Esophagus muscularis mucosa (tissue), 4 donors: ENCODE results near the gene PTPRN2. TPM values are rescaled to one million over a fixed set of nuclear protein-coding genes. Genes with fewer than 3 reads are reported as not detected.

Source experiments
- DNase-seq: peaks from one replicate; pipeline ENCODE4 v3.0.0-alpha.2; 2017; ENCODE audit errors: extremely low spot score
- H3K27ac ChIP-seq, 4 donors: fragments of 200-600 bp; sonication (generic); replicated peaks in 1 of 4; 1 replicate in 3 of 4; 2 replicates in 1 of 4; pipeline ENCODE4 v1.5.1; 2016 to 2019; ENCODE audit warnings: mild to moderate bottlenecking in 1 of 4
- H3K27me3 ChIP-seq, 4 donors: fragments of 200-600 bp; sonication (generic); one replicate each; pipeline versions ENCODE4 v1.5.1 to v1.6.0; 2016 to 2019
- H3K36me3 ChIP-seq, 4 donors: fragments of 200-600 bp; sonication (generic); one replicate each; pipeline ENCODE4 v1.5.1; 2016 to 2019
- H3K4me1 ChIP-seq, 4 donors: fragments of 200-600 bp; sonication (generic); one replicate each; pipeline ENCODE4 v1.5.1; 2016 to 2019
- H3K4me3 ChIP-seq, 4 donors: fragments of 200-600 bp; sonication (generic); 1 replicate in 2 of 4; 2 replicates in 2 of 4; pipeline ENCODE4 v1.5.1; 2016 to 2019; ENCODE audit warnings: mild to moderate bottlenecking in 4 of 4, moderate library complexity in 1 of 4
- H3K9me3 ChIP-seq, 4 donors: fragments of 200-600 bp; sonication (generic); 1 replicate in 3 of 4; 2 replicates in 1 of 4; pipeline ENCODE4 v1.5.1; 2016 to 2019
- EP300 ChIP-seq: sonication (generic); formaldehyde crosslinking; IDR thresholded peaks from one replicate; pipeline ENCODE4 v1.6.1; 2017; ENCODE audit warnings: antibody characterized with exemption
- POLR2A ChIP-seq: fragments of 450-650 bp; IDR thresholded peaks from one replicate; pipeline ENCODE4 v1.6.1; 2017; ENCODE audit warnings: antibody characterized with exemption, moderate library complexity, mild to moderate bottlenecking, low read depth
- POLR2AphosphoS5 ChIP-seq, 2 donors: sonication (generic); formaldehyde crosslinking; IDR thresholded peaks; one replicate each; pipeline ENCODE4 v1.6.1; 2017; ENCODE audit warnings: antibody characterized with exemption in 2 of 2
- WGBS: methylation state at CpG from one replicate; pipeline ENCODE4 v1.1.5; 2018; 5-methylcytosine and 5-hydroxymethylcytosine counted together
- intact Hi-C: fragments of 100-400 bp; cut with DNase I; formaldehyde crosslinking; loops from one replicate; pipeline ENCODE4 v1.15.1; 2023
- total RNA-seq, 4 donors: library from RNA; depleted of rRNA; stranded (reverse); fragments of >200 nt; gene quantifications; one replicate each; pipeline versions ENCODE4 v1.1.0 to v1.2.1, GENCODE V29; 2016
- TF ChIP-seq, protein P1 (sequence below), 3 experiments: fragments of 200-600 bp in 2 of 3; fragments of 450-650 bp in 1 of 3; sonication (generic) in 2 of 3; IDR thresholded peaks; one replicate each; pipeline ENCODE4 v1.5.1; 2017 to 2019; ENCODE audit warnings: antibody characterized with exemption in 3 of 3, mild to moderate bottlenecking in 2 of 3, moderate library complexity in 1 of 3

Gene PTPRN2
- total RNA-seq, 4 donors from 2014 or later, result 2.1 to 3.1 (median 3.1) TPM

DNA sequence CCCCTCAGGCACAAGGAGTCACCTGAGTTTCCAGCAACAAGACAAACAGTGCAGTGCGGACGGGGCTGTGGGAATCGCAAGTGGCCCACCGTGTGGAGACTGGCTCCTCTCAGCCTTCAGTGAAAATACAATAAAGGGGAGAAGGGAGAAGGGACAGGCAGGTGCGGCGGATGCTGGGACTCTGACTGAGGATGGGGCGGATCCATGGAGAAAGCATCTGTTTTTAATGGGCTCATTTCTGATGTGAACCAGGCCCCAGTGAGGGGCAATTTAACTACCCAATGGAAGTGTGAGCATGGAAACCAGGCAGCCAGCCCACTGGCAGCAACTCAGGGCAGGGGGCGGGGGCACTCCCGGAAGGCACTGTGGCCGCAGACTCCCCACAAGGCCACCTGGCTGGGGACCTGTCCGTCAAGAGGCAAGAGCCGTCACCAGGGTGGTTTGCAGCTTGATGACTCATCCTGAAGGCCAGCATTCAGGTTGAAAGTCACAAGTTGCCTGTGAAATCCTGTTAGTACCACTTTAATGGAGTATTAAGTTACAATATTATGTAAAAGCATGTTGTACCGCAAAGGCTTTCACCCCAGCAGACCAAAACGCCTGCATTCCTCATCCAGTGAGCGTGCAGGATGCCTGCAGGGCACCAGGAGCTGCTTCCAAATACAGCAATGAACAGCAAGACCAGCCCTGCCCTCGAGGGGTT is 476.4 kb downstream of the PTPRN2 start:
- no peak overlapping the region for H3K27ac ChIP-seq
- H3K27me3 ChIP-seq, result peaks cover 0 to 12% (median 0%) of the 10 kb centered on the region in 4 donors
- TF ChIP-seq POLR2AphosphoS5 (IDR thresholded peaks at IDR 0.05) (no peak), EP300 (no peak), POLR2A (no peak)
- TF ChIP-seq, protein P1, sequence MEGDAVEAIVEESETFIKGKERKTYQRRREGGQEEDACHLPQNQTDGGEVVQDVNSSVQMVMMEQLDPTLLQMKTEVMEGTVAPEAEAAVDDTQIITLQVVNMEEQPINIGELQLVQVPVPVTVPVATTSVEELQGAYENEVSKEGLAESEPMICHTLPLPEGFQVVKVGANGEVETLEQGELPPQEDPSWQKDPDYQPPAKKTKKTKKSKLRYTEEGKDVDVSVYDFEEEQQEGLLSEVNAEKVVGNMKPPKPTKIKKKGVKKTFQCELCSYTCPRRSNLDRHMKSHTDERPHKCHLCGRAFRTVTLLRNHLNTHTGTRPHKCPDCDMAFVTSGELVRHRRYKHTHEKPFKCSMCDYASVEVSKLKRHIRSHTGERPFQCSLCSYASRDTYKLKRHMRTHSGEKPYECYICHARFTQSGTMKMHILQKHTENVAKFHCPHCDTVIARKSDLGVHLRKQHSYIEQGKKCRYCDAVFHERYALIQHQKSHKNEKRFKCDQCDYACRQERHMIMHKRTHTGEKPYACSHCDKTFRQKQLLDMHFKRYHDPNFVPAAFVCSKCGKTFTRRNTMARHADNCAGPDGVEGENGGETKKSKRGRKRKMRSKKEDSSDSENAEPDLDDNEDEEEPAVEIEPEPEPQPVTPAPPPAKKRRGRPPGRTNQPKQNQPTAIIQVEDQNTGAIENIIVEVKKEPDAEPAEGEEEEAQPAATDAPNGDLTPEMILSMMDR (IDR thresholded peaks at IDR 0.05), result no peak
- no peak overlapping the region for H3K4me3 ChIP-seq
- H3K36me3 ChIP-seq, result no peaks in the 10 kb centered on the region
- no peaks in the 10 kb centered on the region for H3K4me1 ChIP-seq
- intact Hi-C loops, result no loop called here
- DNase-seq, result no peak
- WGBS, result 81% methylated on average over 11 of the region's 16 CpGs
- H3K9me3 ChIP-seq, result peaks cover 0 to 22% (median 2%) of the 10 kb centered on the region in 4 donors

DNA sequence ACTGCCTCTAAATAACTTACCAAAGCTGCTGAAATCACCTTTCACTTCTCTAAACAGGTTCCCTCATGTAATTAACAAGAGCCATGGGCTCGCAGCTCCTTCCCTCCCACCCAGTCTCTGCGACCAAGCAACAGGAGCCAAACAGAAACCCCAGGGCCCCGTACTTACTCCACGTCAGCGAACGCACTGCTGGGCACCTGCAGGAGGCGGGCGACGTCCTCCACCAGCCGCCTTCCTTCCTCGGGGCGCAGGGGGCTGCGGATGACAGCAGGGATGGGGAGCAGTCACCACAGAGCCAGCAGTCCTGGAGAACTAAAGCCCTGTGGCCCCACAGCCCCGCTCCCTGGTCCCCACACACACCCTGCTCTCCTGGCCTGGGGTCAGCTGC is 477.0 kb downstream of the PTPRN2 start:
- WGBS, result 78% methylated on average over 3 of the region's 14 CpGs
- intact Hi-C loops, result no loop called here
- Histone ChIP-seq H3K27ac (no peak overlapping the region), H3K36me3 (no peaks in the 10 kb centered on the region), H3K27me3 (peaks cover 0 to 12% (median 0%) of the 10 kb centered on the region in 4 donors), H3K9me3 (peaks cover 0 to 17% (median 2%) of the 10 kb centered on the region in 4 donors), H3K4me3 (no peak overlapping the region), H3K4me1 (no peaks in the 10 kb centered on the region)
- no peak for TF ChIP-seq EP300
- TF ChIP-seq POLR2A, result no peak
- TF ChIP-seq, protein P1 (IDR thresholded peaks at IDR 0.05), result no peak
- no peak for TF ChIP-seq POLR2AphosphoS5 (IDR thresholded peaks at IDR 0.05)
- DNase-seq, result no peak

DNA sequence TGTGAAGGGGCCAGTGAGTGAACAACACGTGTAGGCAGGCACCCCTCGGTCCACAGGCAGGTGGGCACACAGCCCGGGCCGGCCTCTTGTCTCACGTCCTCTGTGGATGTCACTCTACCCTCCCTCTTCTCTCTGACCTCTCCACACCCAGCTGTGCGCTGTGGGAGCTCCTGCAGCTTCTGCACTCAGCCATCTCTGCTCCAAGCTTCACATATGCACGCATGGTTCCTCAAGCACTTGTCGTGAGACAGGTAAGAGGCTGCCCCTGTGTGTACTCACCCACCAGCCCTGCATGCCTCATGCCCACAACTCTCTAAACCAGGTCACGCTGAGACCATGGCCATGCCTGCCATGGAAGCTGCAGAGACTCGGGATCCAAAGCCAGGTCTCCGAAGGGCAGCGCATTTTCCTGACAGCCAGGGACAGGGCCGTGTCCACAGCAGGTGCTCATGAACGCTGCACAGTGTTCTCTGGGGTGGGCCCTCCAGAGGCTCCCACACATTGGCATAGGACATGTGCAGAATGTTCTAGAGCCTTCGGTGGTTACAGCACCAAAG is 477.5 kb downstream of the PTPRN2 start:
- Histone ChIP-seq H3K9me3 (peaks cover 0 to 11% (median under 1%) of the 10 kb centered on the region in 4 donors), H3K36me3 (no peaks in the 10 kb centered on the region), H3K4me1 (no peaks in the 10 kb centered on the region), H3K4me3 (no peak overlapping the region), H3K27me3 (peaks cover 0 to 12% (median 0%) of the 10 kb centered on the region in 4 donors), H3K27ac (no peak overlapping the region)
- intact Hi-C loops, result no loop called here
- TF ChIP-seq POLR2AphosphoS5 (IDR thresholded peaks at IDR 0.05), result no peak
- no peak for TF ChIP-seq POLR2A
- TF ChIP-seq EP300, result no peak
- TF ChIP-seq, protein P1 (IDR thresholded peaks at IDR 0.05), result no peak
- 83% methylated on average over 15 of the region's 15 CpGs for WGBS
- DNase-seq, result no peak

DNA sequence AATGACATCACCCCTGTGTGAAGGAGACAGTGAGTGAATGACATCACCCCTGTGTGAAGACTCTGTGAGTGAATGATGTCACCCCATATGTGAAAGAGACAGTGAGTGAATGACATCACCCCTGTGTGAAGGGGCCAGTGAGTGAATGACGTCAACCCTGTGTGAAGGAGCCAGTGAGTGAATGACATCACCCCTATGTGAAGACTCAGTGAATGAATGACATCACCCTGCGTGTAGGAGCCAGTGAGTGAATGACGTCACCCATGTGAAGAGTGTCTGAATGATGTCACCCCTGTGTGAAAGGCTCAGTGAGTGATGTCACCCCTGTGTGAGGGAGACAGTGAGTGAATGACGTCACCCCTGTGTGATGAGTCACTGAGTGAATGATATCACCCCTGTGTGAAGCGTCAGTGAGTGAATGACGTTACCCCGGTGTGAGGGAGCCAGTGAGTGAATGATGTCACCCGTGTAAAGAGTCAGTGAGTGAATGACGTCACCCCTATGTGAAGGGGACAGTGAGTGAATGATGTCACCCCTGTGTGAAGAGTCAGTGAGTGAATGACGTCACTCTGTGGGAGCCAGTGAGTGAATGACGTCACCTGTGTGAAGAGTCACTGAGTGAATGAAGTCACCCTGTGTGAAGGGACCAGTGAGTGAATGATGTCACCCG is 478.1 kb downstream of the PTPRN2 start:
- 89% methylated on average over 12 of the region's 12 CpGs for WGBS
- Histone ChIP-seq H3K4me3 (no peak overlapping the region), H3K36me3 (no peaks in the 10 kb centered on the region), H3K27ac (no peak overlapping the region), H3K9me3 (peaks cover 0 to 5% (median 0%) of the 10 kb centered on the region in 4 donors), H3K4me1 (no peaks in the 10 kb centered on the region), H3K27me3 (peaks cover 0 to 12% (median 0%) of the 10 kb centered on the region in 4 donors)
- DNase-seq, result no peak
- intact Hi-C loops, result no loop called here
- TF ChIP-seq EP300, result no peak
- TF ChIP-seq POLR2AphosphoS5 (IDR thresholded peaks at IDR 0.05), result no peak
- TF ChIP-seq, protein P1 (IDR thresholded peaks at IDR 0.05), result no peak
- TF ChIP-seq POLR2A, result no peak
